Measurements from ENCODE around the gene ZNF48.
A peak's percentile ranks its signal among the peaks of the same experiment; 100 is the strongest.

Gene ZNF48

DNA sequence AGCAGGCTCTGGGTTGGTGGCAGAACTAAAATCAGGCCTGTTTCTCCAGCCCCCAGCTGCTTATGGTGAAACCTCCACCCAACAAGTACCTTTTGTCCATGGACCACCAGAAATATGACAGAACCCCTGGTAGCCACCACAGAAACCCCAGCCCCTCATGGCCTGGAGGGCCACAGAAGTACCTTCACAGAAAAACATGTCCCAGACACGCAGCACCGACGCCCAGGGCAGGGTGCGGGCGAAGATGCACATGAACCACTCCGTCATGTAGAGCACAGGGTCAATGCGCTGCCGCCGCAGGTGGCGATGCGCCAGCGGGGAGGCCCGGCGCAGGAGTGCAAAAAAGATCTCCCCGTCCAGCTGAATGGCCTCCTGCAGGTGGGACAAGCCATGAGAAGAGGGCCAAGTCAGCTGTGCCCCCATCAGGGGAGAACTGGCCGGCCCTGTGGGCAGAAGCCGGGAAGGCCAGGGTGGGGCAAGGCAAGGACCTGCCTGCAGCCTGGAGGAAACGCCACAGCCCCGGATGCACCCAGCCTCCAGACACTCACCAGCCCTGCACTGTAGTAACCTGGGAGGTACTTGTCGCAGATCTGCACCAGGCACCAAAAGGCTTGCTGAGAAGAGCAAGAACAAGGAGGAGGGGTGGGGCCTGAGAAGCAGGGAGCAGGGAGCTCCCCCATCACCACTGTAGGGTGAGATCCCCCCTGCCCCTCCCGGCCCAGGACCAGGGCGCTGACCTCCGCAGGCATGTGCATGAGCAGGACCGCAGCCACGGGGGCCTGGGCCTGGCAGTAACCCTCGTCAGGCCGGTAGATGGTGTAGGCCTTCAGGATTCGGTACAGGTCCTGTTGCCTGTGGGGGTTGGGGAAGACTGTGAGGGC, 36.0 kb upstream of the ZNF48 start:
- no peak for DNase-seq

GRCh38 chr16:30359871-30360170, 35.4 kb upstream of the ZNF48 start:
- no peak for DNase-seq

GRCh38 chr16:30361180-30361579, 34.0 kb upstream of the ZNF48 start:
- no peak for DNase-seq

DNA sequence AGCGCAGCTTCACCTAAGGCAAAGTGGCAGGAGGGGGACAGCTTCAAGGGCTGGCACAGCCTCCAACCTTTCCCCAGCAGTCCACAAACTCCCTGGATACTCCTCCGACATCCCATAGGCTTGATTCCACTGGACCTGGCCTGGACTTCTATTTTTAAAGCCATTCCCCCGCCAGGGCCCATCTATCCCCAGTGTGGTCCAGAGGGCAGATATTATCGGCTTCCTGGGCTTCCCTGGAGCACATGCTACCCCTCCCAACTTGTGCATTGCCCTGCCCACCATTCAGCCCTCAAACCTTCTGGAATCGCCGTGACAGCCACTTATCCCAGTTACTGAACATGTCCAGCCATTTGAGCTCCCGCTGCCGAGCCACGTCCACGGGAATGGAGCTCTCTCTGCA, 30.0 kb upstream of the ZNF48 start:
- no peak for DNase-seq

GRCh38 chr16:30366511-30366910, 28.7 kb upstream of the ZNF48 start:
- no peak for DNase-seq

GRCh38 chr16:30367349-30368009, 27.7 kb upstream of the ZNF48 start:
- no peak for DNase-seq

GRCh38 chr16:30368122-30368791, 27.0 kb upstream of the ZNF48 start:
- no peak for DNase-seq

- DNase-seq: no peak
Observed at GRCh38 chr16:30368792-30369090, 26.5 kb upstream of the ZNF48 start.

GRCh38 chr16:30369091-30369937, 25.9 kb upstream of the ZNF48 start:
- DNase-seq: no peak

DNA sequence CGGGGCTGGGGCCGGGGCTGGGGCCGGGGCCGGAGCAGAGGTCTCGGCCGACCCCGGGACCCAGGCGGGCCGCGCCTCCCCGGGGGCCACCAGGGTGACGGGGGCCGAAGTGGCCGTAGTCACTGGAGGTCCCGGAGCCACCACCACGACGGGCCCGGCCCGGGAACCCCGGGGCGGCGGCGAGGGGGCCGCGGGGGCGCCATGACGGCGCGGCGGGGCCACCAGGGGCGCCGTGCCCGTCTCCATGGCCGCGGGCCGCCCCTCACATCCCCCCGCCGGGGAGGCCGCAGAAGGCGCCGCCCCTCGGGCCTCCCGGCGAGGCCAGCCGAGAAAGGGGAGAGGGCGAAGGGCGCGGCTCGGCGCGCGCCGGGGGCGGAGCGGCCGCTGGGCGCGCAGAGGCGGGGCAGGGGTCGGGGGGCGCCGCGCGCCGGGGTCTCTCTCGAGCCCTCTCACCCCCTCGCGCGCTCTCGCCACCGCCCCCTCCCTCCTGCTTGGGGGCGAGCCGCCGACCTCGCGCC, 25.2 kb upstream of the ZNF48 start:
- no peak for DNase-seq

DNA sequence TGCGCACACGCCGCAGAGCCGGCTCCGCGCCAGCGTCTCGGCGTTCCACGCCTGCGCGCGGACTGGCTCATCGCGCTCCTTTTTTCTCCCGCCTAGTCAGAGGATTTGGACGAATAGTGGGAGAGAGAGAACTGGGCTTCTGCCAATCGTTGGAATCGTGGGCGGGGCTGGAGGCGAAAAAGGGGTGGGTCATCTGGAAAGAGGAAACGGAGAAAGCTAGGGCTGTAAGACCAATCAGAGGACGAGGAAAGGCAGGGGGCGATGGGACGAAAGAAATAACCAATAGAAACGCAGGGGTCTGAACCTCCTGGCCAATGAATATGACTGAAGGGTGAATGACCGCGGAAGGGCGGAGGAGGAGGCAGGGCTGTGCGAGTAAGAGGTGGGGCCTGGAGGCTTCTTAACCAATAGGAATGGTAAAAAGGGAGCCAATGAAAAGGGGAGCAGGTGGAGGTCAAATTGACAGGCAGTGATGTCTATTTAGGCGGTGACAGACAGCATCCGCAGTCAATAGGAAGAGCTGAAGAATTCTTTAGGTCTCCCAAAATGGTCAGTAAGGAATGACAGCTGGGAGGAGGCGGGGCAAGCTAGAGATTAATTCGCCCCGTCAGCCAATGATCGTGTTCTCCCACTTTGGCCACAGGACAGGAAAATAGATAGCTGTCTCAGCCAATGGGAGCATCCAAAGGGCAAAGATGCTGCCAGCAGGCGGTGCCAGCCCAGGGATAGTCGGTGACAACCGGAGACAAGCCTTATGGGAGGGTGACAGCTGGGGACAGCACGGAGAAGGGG, 24.6 kb upstream of the ZNF48 start, which contains the start of gene TBC1D10B:
Gene TBC1D10B, minus strand, starts transcription at position 39 of the 792 bp plus-strand sequence. CDS start 311 bp downstream, outside the sequence.
- peak; percentile 99 for DNase-seq

GRCh38 chr16:30371248-30371816, 23.9 kb upstream of the ZNF48 start:
- DNase-seq: no peak

GRCh38 chr16:30372038-30372712, 23.0 kb upstream of the ZNF48 start:
- no peak for DNase-seq

- no peak for DNase-seq
Observed at GRCh38 chr16:30372725-30373124, 22.5 kb upstream of the ZNF48 start.

- DNase-seq: no peak
Observed at GRCh38 chr16:30374538-30374937, 20.7 kb upstream of the ZNF48 start, which contains the start of gene MYL11. Gene MYL11 (plus strand): TSS chr16:30374802. CDS start chr16:30374858, 56 bp downstream.

DNA sequence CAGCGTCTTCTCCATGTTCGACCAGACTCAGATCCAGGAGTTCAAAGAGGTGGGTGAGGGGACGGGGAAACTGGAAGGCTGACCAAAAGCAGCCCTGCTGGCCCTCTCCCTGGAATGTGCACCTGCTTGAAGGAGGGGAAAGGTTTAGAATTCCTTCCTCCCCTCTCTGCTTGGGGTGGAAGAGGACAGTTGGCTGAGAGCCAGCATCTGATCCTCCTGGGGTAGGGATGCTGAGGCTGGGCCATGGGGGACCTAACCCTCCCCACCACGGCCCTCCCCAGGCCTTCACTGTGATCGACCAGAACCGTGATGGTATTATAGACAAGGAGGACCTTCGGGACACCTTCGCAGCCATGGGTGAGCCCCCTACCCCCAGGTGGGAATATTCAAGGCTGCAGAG, 19.4 kb upstream of the ZNF48 start:
- DNase-seq: no peak

GRCh38 chr16:30376461-30376902, 18.7 kb upstream of the ZNF48 start:
- no peak for DNase-seq

GRCh38 chr16:30377050-30377811, 18.0 kb upstream of the ZNF48 start:
- no peak for DNase-seq

- peak; percentile 86 for DNase-seq
Observed at GRCh38 chr16:30377812-30378235, 17.4 kb upstream of the ZNF48 start.

Data from effector CD8-positive, alpha-beta T cell (primary cell).